Transverse colon (tissue), 4 donors: ENCODE results near the gene PAK4. TPM values are rescaled to one million over a fixed set of nuclear protein-coding genes. Genes with fewer than 3 reads are reported as not detected.

ENCODE experiments used
- DNase-seq: peaks from one replicate; pipeline ENCODE4 v3.0.0-alpha.2; 2019
- H3K27ac ChIP-seq, 4 donors: fragments of 200-600 bp; sonication (generic); 2 replicates each; pipeline ENCODE4 v1.5.1; 2016 to 2018; ENCODE audit warnings: inconsistent platforms in 4 of 4
- H3K27me3 ChIP-seq: fragments of 200-600 bp; sonication (generic); 2 replicates; pipeline ENCODE4 v1.5.1; 2017; ENCODE audit warnings: inconsistent platforms
- H3K36me3 ChIP-seq, 4 donors: fragments of 200-600 bp; sonication (generic); 2 replicates each; pipeline ENCODE4 v1.5.1; 2017 to 2019; ENCODE audit warnings: inconsistent platforms in 4 of 4
- H3K4me1 ChIP-seq, 4 donors: fragments of 200-600 bp; sonication (generic); 2 replicates each; pipeline ENCODE4 v1.5.1; 2017 to 2020; ENCODE audit warnings: inconsistent platforms in 4 of 4
- H3K4me3 ChIP-seq, 4 donors: fragments of 200-600 bp; sonication (generic); 1 replicate in 1 of 4; 2 replicates in 3 of 4; pipeline versions ENCODE4 v1.5.1 to v1.6.1; 2017 to 2019; ENCODE audit warnings: inconsistent platforms in 4 of 4
- H3K9me3 ChIP-seq, 2 donors: fragments of 200-600 bp; sonication (generic); 2 replicates each; pipeline ENCODE4 v1.5.1; 2017 to 2019; ENCODE audit warnings: inconsistent platforms in 2 of 2
- CTCF ChIP-seq, 5 experiments: fragments of 200-600 bp in 3 of 5; fragments of 450-650 bp in 2 of 5; sonication (generic) in 3 of 5; IDR thresholded peaks; 1 replicate in 2 of 5; 2 replicates in 3 of 5; pipeline ENCODE4 v1.5.1; 2016 to 2017; ENCODE audit warnings: antibody characterized with exemption in 5 of 5, inconsistent platforms in 3 of 5, mild to moderate bottlenecking in 2 of 5, moderate library complexity in 1 of 5
- EP300 ChIP-seq: sonication (generic); formaldehyde crosslinking; IDR thresholded peaks from one replicate; pipeline ENCODE4 v1.6.1; 2017; ENCODE audit warnings: antibody characterized with exemption, low read depth
- POLR2A ChIP-seq: fragments of 450-650 bp; IDR thresholded peaks from one replicate; pipeline ENCODE4 v1.6.1; 2016; ENCODE audit warnings: antibody characterized with exemption, mild to moderate bottlenecking, moderate library complexity
- POLR2AphosphoS5 ChIP-seq, 3 donors: sonication (generic); formaldehyde crosslinking; IDR thresholded peaks; one replicate each; pipeline ENCODE4 v1.6.1; 2016; ENCODE audit warnings: antibody characterized with exemption in 3 of 3
- WGBS, 2 donors: methylation state at CpG; one replicate each; pipeline ENCODE4 v1.1.5; 2018; ENCODE audit warnings: low coverage in 1 of 2; 5-methylcytosine and 5-hydroxymethylcytosine counted together
- in situ Hi-C, 4 donors: fragments of 200-750 bp; cut with MboI; loops; one replicate each; pipeline versions ENCODE4 v1.15.0 to v1.15.1; 2017; ENCODE audit warnings: low sequenced_read_pairs in 3 of 4, low pct_ligation_motif_present in 1 of 4, low pct_unique_long_range_greater_than_20kb in 1 of 4
- intact Hi-C: fragments of 100-400 bp; cut with DNase I; formaldehyde crosslinking; loops from one replicate; pipeline ENCODE4 v1.15.1; 2023; ENCODE audit warnings: low total_unique reads
- total RNA-seq, 4 donors: library from RNA; depleted of rRNA; stranded (reverse); fragments of >200 nt; gene quantifications; one replicate each; pipeline ENCODE4 v1.1.0, GENCODE V29; 2016

PAK4 gene
- total RNA-seq, result 10 to 100 TPM; 43.8 to 96.1 (median 63.2) TPM

GRCh38 chr19:39125554-39126311 lies at the start of gene PAK4:
Gene PAK4 (plus strand): TSS chr19:39125786. CDS start chr19:39169554, 43,768 bp downstream.
- WGBS, 2 donors, result 0 to 1% methylated on average over 4 to 63 of the region's 64 CpGs
- Histone ChIP-seq H3K4me3 (peak within 1 kb of the TSS; percentile 65 to 84 (median 82)), H3K27me3 (peaks cover 5% of the 10 kb centered on the region), H3K9me3 (no peaks in the 10 kb centered on the region), H3K36me3 (no peaks in the 10 kb centered on the region), H3K27ac (peak within 1 kb of the TSS; percentile 86 to 96 (median 93)), H3K4me1 (peaks cover 16 to 56% (median 44%) of the 10 kb centered on the region in 4 donors)
- in situ Hi-C loops, result loop anchor here in 1 of 4 donors (10.0 kb wide), 1 partner anchor 209 kb away; the partner anchor contains the start of gene GMFG
- DNase-seq, result peak; percentile 98
- intact Hi-C loops, result loop anchor here (5.0 kb wide), 1 partner anchor 403 kb away; no protein-coding TSS in a partner anchor
- peak in 1 of 5 experiments; percentile 19 for TF ChIP-seq CTCF (IDR thresholded peaks at IDR 0.05)
- peak; percentile 81 to 92 (median 87) for TF ChIP-seq POLR2AphosphoS5 (IDR thresholded peaks at IDR 0.05)
- no peak for TF ChIP-seq EP300
- peak; percentile 80 for TF ChIP-seq POLR2A

- no peak overlapping the region for H3K4me3 ChIP-seq
- in situ Hi-C loops, result no loop called here
- H3K9me3 ChIP-seq, result no peaks in the 10 kb centered on the region
- peaks cover 33% of the 10 kb centered on the region for H3K27me3 ChIP-seq
- no peaks in the 10 kb centered on the region for H3K36me3 ChIP-seq
- H3K27ac ChIP-seq, result no peak overlapping the region
- 84% methylated on average over 11 of the region's 11 CpGs; no CpG with 5 or more reads in 1 of the 2 donors for WGBS, 2 donors
- TF ChIP-seq EP300 (no peak), POLR2A (no peak), POLR2AphosphoS5 (IDR thresholded peaks at IDR 0.05) (no peak), CTCF (IDR thresholded peaks at IDR 0.05) (no peak)
- intact Hi-C loops, result no loop called here
- no peak for DNase-seq
- H3K4me1 ChIP-seq, result no peaks in the 10 kb centered on the region
Observed at GRCh38 chr19:39077323-39077722, 48.3 kb upstream of the PAK4 start.

- in situ Hi-C loops, result no loop called here
- H3K27ac ChIP-seq, result no peak overlapping the region
- no peaks in the 10 kb centered on the region for H3K9me3 ChIP-seq
- no peak for DNase-seq
- WGBS, 2 donors, result 45 to 69% methylated on average over 4 to 7 of the region's 7 CpGs
- no peak overlapping the region for H3K4me3 ChIP-seq
- intact Hi-C loops, result no loop called here
- H3K36me3 ChIP-seq, result no peaks in the 10 kb centered on the region
- peaks cover 0 to 5% (median 1%) of the 10 kb centered on the region in 4 donors for H3K4me1 ChIP-seq
- H3K27me3 ChIP-seq, result peaks cover 46% of the 10 kb centered on the region
- TF ChIP-seq EP300, result no peak
- no peak for TF ChIP-seq POLR2A
- TF ChIP-seq POLR2AphosphoS5 (IDR thresholded peaks at IDR 0.05), result no peak
Observed at GRCh38 chr19:39078436-39079200, 47.0 kb upstream of the PAK4 start.

GRCh38 chr19:39080431-39080830 lies 45.2 kb upstream of the PAK4 start:
- in situ Hi-C loops (no loop called here), intact Hi-C loops (no loop called here)
- Histone ChIP-seq H3K27ac (no peak overlapping the region), H3K9me3 (no peaks in the 10 kb centered on the region), H3K36me3 (no peaks in the 10 kb centered on the region), H3K27me3 (peaks cover 62% of the 10 kb centered on the region), H3K4me1 (peaks cover 0 to 13% (median 5%) of the 10 kb centered on the region in 4 donors), H3K4me3 (no peak overlapping the region)
- WGBS, 2 donors, result 0 to 39% methylated on average over 1 to 3 of the region's 3 CpGs
- no peak for DNase-seq
- TF ChIP-seq CTCF (IDR thresholded peaks at IDR 0.05), result no peak
- no peak for TF ChIP-seq POLR2A
- no peak for TF ChIP-seq EP300
- no peak for TF ChIP-seq POLR2AphosphoS5 (IDR thresholded peaks at IDR 0.05)
